ENCODE measurements around the gene EML6.

GRCh38 chr2:54940723-54941122 lies 217.3 kb downstream of the EML6 start:
- TF ChIP-seq POLR2AphosphoS5 (IDR thresholded peaks at IDR 0.05; ENCODE audit: borderline replicate concordance, low read depth, low read length) (no peak), EZH2 (IDR thresholded peaks at IDR 0.05) (no peak)

Data from SK-N-MC (cell line).